K562 (cell line): Measurements from ENCODE around the gene ANKS1B. TPM values are rescaled to one million over a fixed set of nuclear protein-coding genes. Genes with fewer than 3 reads are reported as not detected.
A peak's percentile ranks its signal among the peaks of the same experiment; 100 is the strongest.

ENCODE experiments used
- ATAC-seq: fragments of 200-7000 bp; cut with Tn5 transposase; 3 replicates; pipeline ENCODE4 v1.9.1; 2020; ENCODE audit warnings: moderate library complexity
- BruUV-seq: library from RNA; stranded (reverse); fragments of 400-500 nt; replicated peaks from 2 replicates; lab custom pipeline; 2021; lab: Mats Ljungman, UMichigan
- CTCF ChIA-PET: fragments of 300-600 bp; formaldehyde crosslinking; extraction: SDS; loops from one replicate; lab custom pipeline; 2021; ENCODE audit warnings: low intra/inter-chr PET ratio; lab: Yijun Ruan, JAX
- POLR2A ChIA-PET: fragments of 300-600, 350-650 bp; sonication (Branson Sonifier 250); formaldehyde crosslinking; extraction: SDS; loops from one replicate; lab custom pipeline; 2021; ENCODE audit warnings: antibody characterized with exemption, inconsistent platforms; lab: Yijun Ruan, JAX
- DNase-seq, 4 experiments: peaks; one replicate each; pipeline versions ENCODE4 v3.0.0 to v3.0.0-alpha.2; 2011 to 2018; ENCODE audit warnings: low spot score in 3 of 4, mixed read lengths in 3 of 4; ENCODE audit errors: extremely low read depth in 1 of 4
- FAIRE-seq: peaks from 2 replicates; lab custom pipeline; 2011; peaks lifted over from hg19 to GRCh38; lab: Jason Lieb, UNC
- H2AFZ ChIP-seq: 2 replicates; pipeline ENCODE4 v1.6.0; 2011; ENCODE audit warnings: low read depth, low read length, control low read depth, inconsistent platforms
- H3K27ac ChIP-seq: fragments of 200-600 bp; 3 replicates; pipeline ENCODE4 v1.8.0; 2011; ENCODE audit warnings: low read depth, mild to moderate bottlenecking, control low read depth, inconsistent platforms, low read length, moderate library complexity, mixed read lengths; ENCODE audit errors: extremely low read depth
- H3K27me3 ChIP-seq, 2 experiments: fragments of 300-600 bp in 1 of 2; 2 replicates in 1 of 2; 3 replicates in 1 of 2; pipeline versions ENCODE4 v1.6.0 to v1.8.0; 2011; ENCODE audit warnings: inconsistent platforms in 2 of 2, low read length in 2 of 2, mild to moderate bottlenecking in 1 of 2, mixed read lengths in 1 of 2, moderate library complexity in 1 of 2; ENCODE audit not compliant: control insufficient read depth in 2 of 2, insufficient read depth in 2 of 2
- H3K36me3 ChIP-seq: fragments of 300-600 bp; 3 replicates; pipeline ENCODE4 v1.8.0; 2011; ENCODE audit warnings: mild to moderate bottlenecking, low read length, inconsistent platforms; ENCODE audit not compliant: control insufficient read depth, insufficient read depth
- H3K4me1 ChIP-seq, 2 experiments: fragments of 200-600 bp in 1 of 2; replicated peaks in 1 of 2; 2 replicates in 1 of 2; 3 replicates in 1 of 2; pipeline versions ENCODE4 v1.5.1 to v1.8.0; 2011; ENCODE audit warnings: inconsistent platforms in 2 of 2, low read length in 2 of 2, mild to moderate bottlenecking in 1 of 2, mixed read lengths in 1 of 2, moderate library complexity in 1 of 2; ENCODE audit not compliant: control insufficient read depth in 2 of 2, insufficient read depth in 2 of 2
- H3K4me2 ChIP-seq: 2 replicates; pipeline ENCODE4 v1.6.1; 2011; ENCODE audit warnings: low read length, control low read depth, inconsistent platforms, mixed read lengths; ENCODE audit not compliant: insufficient read depth
- H3K4me3 ChIP-seq: fragments of 200-600 bp; sonication (generic), shearing (Covaris generic); 2 replicates; pipeline ENCODE4 v1.5.1; 2016; ENCODE audit warnings: control low read depth, inconsistent platforms
- H3K79me2 ChIP-seq: fragments of 200-600 bp; 3 replicates; pipeline ENCODE4 v1.8.0; 2011; ENCODE audit warnings: low read length, inconsistent platforms; ENCODE audit not compliant: control insufficient read depth, insufficient read depth
- H3K9ac ChIP-seq, 2 experiments: 2 replicates each; pipeline versions ENCODE4 v1.6.0 to v1.6.1; 2011; ENCODE audit warnings: low read depth in 2 of 2, low read length in 2 of 2, control low read depth in 1 of 2, inconsistent platforms in 1 of 2, mild to moderate bottlenecking in 1 of 2, mixed read lengths in 1 of 2; ENCODE audit not compliant: insufficient read depth in 1 of 2
- H3K9me1 ChIP-seq: one replicate; pipeline ENCODE4 v1.6.0; 2011; ENCODE audit warnings: inconsistent platforms, mild to moderate bottlenecking, low read length, moderate library complexity; ENCODE audit not compliant: control insufficient read depth, insufficient read depth
- H3K9me3 ChIP-seq: replicated peaks from 2 replicates; pipeline ENCODE4 v1.5.1; 2011; ENCODE audit warnings: low read depth, low read length, inconsistent platforms; ENCODE audit not compliant: control insufficient read depth, insufficient read depth
- H4K20me1 ChIP-seq: replicated peaks from 2 replicates; pipeline ENCODE4 v1.6.1; 2011; ENCODE audit warnings: low read length, inconsistent platforms, mixed read lengths; ENCODE audit not compliant: control insufficient read depth, insufficient read depth
- BDP1 ChIP-seq: IDR thresholded peaks from 3 replicates; pipeline ENCODE4 v1.6.1; 2011; ENCODE audit not compliant: insufficient read length, insufficient read depth
- KAT8 ChIP-seq: fragments of 450-650 bp; IDR thresholded peaks from 2 replicates; pipeline ENCODE4 v1.6.1; 2016; ENCODE audit warnings: low read depth, mild to moderate bottlenecking
- MAFG ChIP-seq: fragments of 450-650 bp; conservative IDR thresholded peaks from 2 replicates; pipeline ENCODE4 v1.6.1; 2016; ENCODE audit warnings: missing genetic modification characterization, missing compliant biosample characterization
- MXI1 ChIP-seq: IDR thresholded peaks from 2 replicates; pipeline ENCODE4 v1.6.1; 2011; ENCODE audit warnings: low read depth, mild to moderate bottlenecking, improper control_type of control experiment, low read length
- NFE2 ChIP-seq: IDR thresholded peaks from 2 replicates; pipeline ENCODE4 v1.6.1; 2014; ENCODE audit warnings: antibody characterized with exemption, low read depth
- SAP30 ChIP-seq: fragments of 200-600 bp; sonication (generic); IDR thresholded peaks from 2 replicates; pipeline ENCODE4 v1.6.1; 2012; ENCODE audit warnings: borderline replicate concordance, low read depth, mild to moderate bottlenecking, moderate library complexity, low read length, control low read depth, inconsistent platforms; ENCODE audit not compliant: insufficient read depth, poor library complexity, severe bottlenecking
- SMARCE1 ChIP-seq: fragments of 450-650 bp; IDR thresholded peaks from 2 replicates; pipeline ENCODE4 v1.7.1; 2016; ENCODE audit warnings: mild to moderate bottlenecking
- SMC3 ChIP-seq: conservative IDR thresholded peaks from 2 replicates; pipeline ENCODE4 v1.6.1; 2011; ENCODE audit warnings: low read depth, low read length, improper control_type of control experiment; ENCODE audit not compliant: insufficient read depth
- SREBF1 ChIP-seq: fragments of 150-350 bp; IDR thresholded peaks from 2 replicates; pipeline ENCODE4 v1.6.1; 2014; ENCODE audit warnings: antibody characterized with exemption, low read depth, low read length, borderline replicate concordance
- SUPT5H ChIP-seq: fragments of 450-650 bp; IDR thresholded peaks from 2 replicates; pipeline ENCODE4 v1.6.1; 2016
- TBP ChIP-seq: optimal IDR thresholded peaks from 2 replicates; pipeline ENCODE3; 2011; ENCODE audit warnings: low read depth, low read length, improper control_type of control experiment
- U2AF2 ChIP-seq: fragments of 200-400 bp; formaldehyde crosslinking; optimal IDR thresholded peaks from 2 replicates; pipeline ENCODE3; 2017; ENCODE audit warnings: low read depth, mild to moderate bottlenecking, low read length
- ZNF316 ChIP-seq: fragments of 450-650 bp; IDR thresholded peaks from 2 replicates; pipeline ENCODE4 v1.6.1; 2016
- ZNF507 ChIP-seq: conservative IDR thresholded peaks from 2 replicates; pipeline ENCODE4 v1.6.1; 2017; ENCODE audit warnings: missing genetic modification characterization, missing compliant biosample characterization
- ZNF766 ChIP-seq: fragments of 200-800 bp; sonication (Bioruptor generic); conservative IDR thresholded peaks from 2 replicates; pipeline ENCODE4 v1.6.1; 2016; ENCODE audit warnings: missing genetic modification characterization, missing compliant biosample characterization
- WGBS: fragments of 100-300 bp; shearing (Covaris generic); methylation state at CpG from one replicate; pipeline ENCODE4 v1.1.6; 2016; ENCODE audit warnings: low coverage, mixed read lengths; ENCODE audit not compliant: insufficient coverage; ENCODE audit errors: missing lambda C conversion rate; 5-methylcytosine and 5-hydroxymethylcytosine counted together
- in situ Hi-C: fragments of 300-500 bp; cut with MboI; formaldehyde crosslinking; loops from 4 replicates; pipeline ENCODE4 v1.15.0; 2018; ENCODE audit warnings: inconsistent platforms, mixed read lengths
- intact Hi-C: fragments of 100-400 bp; cut with micrococcal nuclease; formaldehyde crosslinking; loops from 2 replicates; pipeline ENCODE4 v1.14.2; 2022
- polyA plus RNA-seq, 8 experiments: library from polyadenylated mRNA; depleted of rRNA in 4 of 8; stranded (reverse) in 5 of 8; unstranded in 3 of 8; fragments of >200 nt; fragmentation: Nextera tagmentation in 2 of 8; fragmentation: Illumina TruSeq in 1 of 8; extraction: Ambion mirVana in 2 of 8; extraction: Trizol in 1 of 8; gene quantifications; 2 replicates each; pipeline versions ENCODE4 v1.2.1 to v1.2.3, GENCODE V29; 2011 to 2014; ENCODE audit warnings: inconsistent platforms in 1 of 8, missing spikeins in 1 of 8
- total RNA-seq, 7 experiments: library from RNA; depleted of rRNA in 6 of 7; stranded (reverse); fragments of >200 nt in 6 of 7; fragmentation: Illumina TruSeq in 2 of 7; extraction: Trizol in 2 of 7; gene quantifications; 2 replicates each; pipeline versions ENCODE4 v1.2.1 to v1.2.3, GENCODE V29; 2011 to 2021; ENCODE audit warnings: low replicate concordance in 1 of 7
- TF ChIP-seq, protein P1 (sequence below): fragments of 450-650 bp; formaldehyde crosslinking; IDR thresholded peaks from 2 replicates; pipeline ENCODE4 v1.4.0; 2022; ENCODE audit warnings: mild to moderate bottlenecking, moderate library complexity

ANKS1B gene
- total and polyA plus RNA-seq, 9 of the 15 experiments (the other 6 are each of a cell fraction or from before 2014, with no cell fraction given) = 0.04 to 0.47 (median 0.28) TPM; not detected in 4

DNA sequence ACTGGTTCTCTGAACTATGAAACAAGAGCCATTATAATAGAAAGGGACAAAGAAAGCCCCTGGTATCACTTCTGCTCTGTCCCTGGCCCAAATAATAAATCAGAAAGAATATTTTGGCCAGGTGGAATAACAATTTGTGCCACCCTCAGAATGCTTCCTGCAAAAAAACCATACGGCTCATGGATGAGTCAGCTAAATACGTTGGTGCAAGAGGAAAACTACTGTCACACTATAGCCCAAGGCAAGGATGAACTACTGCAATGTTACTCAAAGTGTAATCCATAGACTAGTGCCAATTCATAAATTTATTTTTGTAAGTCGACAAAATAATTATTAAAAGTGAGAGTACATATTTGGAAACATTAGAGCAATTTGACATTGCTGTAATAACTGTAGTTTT, 68.2 kb downstream of the ANKS1B start:
- CTCF ChIA-PET = no interaction called here
- intact Hi-C loops (no loop called here), in situ Hi-C loops (no loop called here)
- POLR2A ChIA-PET = no interaction called here
- DNase-seq (no peak), FAIRE-seq (no peak), ATAC-seq (no peak)
- BruUV-seq = no TSS peak
- no peak overlapping the region for H3K4me2 ChIP-seq
- no peak overlapping the region for H3K9ac ChIP-seq
- H3K9me1 ChIP-seq = no peaks in the 10 kb centered on the region
- no peak overlapping the region for H2AFZ ChIP-seq
- no peaks in the 10 kb centered on the region for H3K9me3 ChIP-seq
- H3K27ac ChIP-seq = no peak overlapping the region
- no peaks in the 10 kb centered on the region for H3K36me3 ChIP-seq
- H3K79me2 ChIP-seq = no peaks in the 10 kb centered on the region
- no peaks in the 10 kb centered on the region for H4K20me1 ChIP-seq
- TF ChIP-seq MAFG (tag) (0 out of 2 replicates have a peak, but pooled peaks have one; percentile 17), ZNF316 (peak; percentile 18; the same call in 1 of the 2 replicates), SUPT5H (no peak), NFE2 (peak; percentile 42; the same call in 1 of the 2 replicates)
- H3K27me3 ChIP-seq = no peaks in the 10 kb centered on the region
- no peaks in the 10 kb centered on the region for H3K4me1 ChIP-seq
- H3K4me3 ChIP-seq = no peak overlapping the region
- WGBS = 2% methylated on average over 3 of the region's 3 CpGs

DNA sequence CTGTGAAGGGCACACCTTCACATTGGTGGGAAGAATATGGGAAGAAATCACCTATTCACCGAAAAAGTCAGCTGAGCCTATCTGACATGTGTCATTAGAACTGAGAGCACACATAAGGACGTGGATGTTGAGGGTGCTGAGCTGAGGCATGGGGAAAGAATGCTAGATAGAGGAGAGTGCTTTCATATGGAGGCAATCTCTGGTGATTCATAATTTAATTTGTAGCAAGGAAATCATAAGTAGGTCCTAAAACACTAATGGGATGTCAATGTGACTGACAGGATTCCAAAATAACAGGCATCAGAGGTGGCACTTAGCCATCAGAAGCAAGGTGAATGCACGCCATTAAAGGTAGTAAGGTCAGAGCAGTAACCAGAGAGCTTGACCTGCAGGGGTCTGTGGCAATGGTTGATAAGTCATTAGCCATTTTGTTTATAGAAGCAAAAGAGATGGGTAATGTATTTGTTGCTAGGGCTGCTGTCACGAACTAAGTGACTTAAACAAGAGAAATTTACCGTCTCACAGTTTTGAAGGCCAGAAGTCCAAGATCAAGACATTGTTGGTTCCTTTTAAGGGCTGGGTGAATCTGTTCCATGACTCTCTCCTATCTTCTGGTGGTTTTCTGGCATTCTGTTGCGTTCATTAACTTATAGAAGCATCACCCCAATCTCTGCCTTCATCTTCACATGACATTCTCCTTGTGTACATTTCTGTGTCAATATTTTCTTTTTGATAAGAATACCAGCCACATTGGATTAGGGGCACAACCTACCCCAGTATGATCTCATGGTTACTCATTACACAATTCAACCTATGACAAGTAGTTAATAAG, 69.3 kb downstream of the ANKS1B start:
- H3K4me1 ChIP-seq = no peaks in the 10 kb centered on the region
- H3K4me3 ChIP-seq = no peak overlapping the region
- TF ChIP-seq SAP30 (no peak), TBP (no peak), BDP1 (no peak), SREBF1 (no peak), MXI1 (no peak), SMC3 (no peak), ZNF507 (tag) (no peak), KAT8 (no peak), MAFG (tag) (no peak), U2AF2 (no peak), ZNF766 (no peak), SMARCE1 (no peak)
- TF ChIP-seq, protein P1, sequence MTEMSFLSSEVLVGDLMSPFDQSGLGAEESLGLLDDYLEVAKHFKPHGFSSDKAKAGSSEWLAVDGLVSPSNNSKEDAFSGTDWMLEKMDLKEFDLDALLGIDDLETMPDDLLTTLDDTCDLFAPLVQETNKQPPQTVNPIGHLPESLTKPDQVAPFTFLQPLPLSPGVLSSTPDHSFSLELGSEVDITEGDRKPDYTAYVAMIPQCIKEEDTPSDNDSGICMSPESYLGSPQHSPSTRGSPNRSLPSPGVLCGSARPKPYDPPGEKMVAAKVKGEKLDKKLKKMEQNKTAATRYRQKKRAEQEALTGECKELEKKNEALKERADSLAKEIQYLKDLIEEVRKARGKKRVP = no peak
- TF ChIP-seq, all 486 proteins: peak for 0
- H2AFZ ChIP-seq = no peak overlapping the region
- 3% methylated on average over 6 of the region's 6 CpGs for WGBS
- intact Hi-C loops (no loop called here), in situ Hi-C loops (no loop called here)
- no peaks in the 10 kb centered on the region for H3K27me3 ChIP-seq
- no peak for FAIRE-seq
- POLR2A ChIA-PET = no interaction called here
- no peaks in the 10 kb centered on the region for H3K9me3 ChIP-seq
- BruUV-seq = no TSS peak
- H3K36me3 ChIP-seq = no peaks in the 10 kb centered on the region
- H3K27ac ChIP-seq = no peak overlapping the region
- CTCF ChIA-PET = no interaction called here
- ATAC-seq = no peak
- H4K20me1 ChIP-seq = no peaks in the 10 kb centered on the region
- no peak overlapping the region for H3K4me2 ChIP-seq
- no peaks in the 10 kb centered on the region for H3K79me2 ChIP-seq
- no peaks in the 10 kb centered on the region for H3K9me1 ChIP-seq
- H3K9ac ChIP-seq = no peak overlapping the region
- no peak for DNase-seq
